ENCODE results near the gene MYO5A.

GRCh38 chr15:52378746-52379394 lies 149.8 kb downstream of the MYO5A start:
- no peak for TF ChIP-seq POLR2A (IDR thresholded peaks at IDR 0.05; ENCODE audit: low read length)
- TF ChIP-seq GATA1 (IDR thresholded peaks at IDR 0.05; ENCODE audit: low read depth, low read length) = no peak

All from erythroblast (primary cell).